HepG2 (cell line): Measurements from ENCODE around the gene ARL4D. TPM values are rescaled to one million over a fixed set of nuclear protein-coding genes. Genes with fewer than 3 reads are reported as not detected.

Source experiments
- ATAC-seq: fragments of 200-7000 bp; cut with Tn5 transposase; 3 replicates; pipeline ENCODE4 v1.9.1; 2020; ENCODE audit warnings: mild to moderate bottlenecking, moderate library complexity
- BruUV-seq: library from RNA; stranded (reverse); fragments of 400-500 nt; replicated peaks from 2 replicates; lab custom pipeline; 2021; lab: Mats Ljungman, UMichigan
- CTCF ChIA-PET: fragments of 300-600 bp; formaldehyde crosslinking; extraction: SDS; loops from one replicate; lab custom pipeline; 2021; ENCODE audit warnings: low total read pairs, inconsistent platforms, low intra/inter-chr PET ratio; lab: Yijun Ruan, JAX
- POLR2A ChIA-PET: fragments of 350-600 bp; sonication (Branson Sonifier 250); formaldehyde crosslinking; loops from one replicate; lab custom pipeline; 2020; ENCODE audit warnings: antibody characterized with exemption, inconsistent platforms; lab: Yijun Ruan, JAX
- DNase-seq: peaks from one replicate; pipeline ENCODE4 v3.0.0-alpha.2; 2015; ENCODE audit warnings: low spot score
- FAIRE-seq: peaks from 3 replicates; lab custom pipeline; 2011; peaks lifted over from hg19 to GRCh38; lab: Jason Lieb, UNC
- H2AFZ ChIP-seq: one replicate; pipeline ENCODE4 v1.6.1; 2011; ENCODE audit warnings: low read length, inconsistent platforms
- H3K27ac ChIP-seq: fragments of 300-600 bp; 3 replicates; pipeline ENCODE4 v1.8.0; 2011; ENCODE audit warnings: mixed run types, mild to moderate bottlenecking, mixed read lengths, low read length, inconsistent platforms; ENCODE audit not compliant: insufficient read depth; ENCODE audit errors: extremely low read length
- H3K27me3 ChIP-seq, 2 experiments: fragments of 200-600 bp in 1 of 2; 2 replicates in 1 of 2; 3 replicates in 1 of 2; pipeline versions ENCODE4 v1.6.0 to v1.8.0; 2011; ENCODE audit warnings: low read length in 2 of 2, mild to moderate bottlenecking in 2 of 2, moderate library complexity in 2 of 2, inconsistent platforms in 1 of 2; ENCODE audit not compliant: insufficient read depth in 2 of 2, control insufficient read depth in 1 of 2
- H3K36me3 ChIP-seq, 2 experiments: fragments of 200-600 bp in 1 of 2; replicated peaks in 1 of 2; 2 replicates in 1 of 2; 3 replicates in 1 of 2; pipeline versions ENCODE4 v1.5.1 to v1.8.0; 2011; ENCODE audit warnings: low read length in 2 of 2, inconsistent platforms in 1 of 2; ENCODE audit not compliant: insufficient read depth in 2 of 2, control insufficient read depth in 1 of 2
- H3K4me1 ChIP-seq: 2 replicates; pipeline ENCODE4 v1.5.1; 2012; ENCODE audit warnings: low read length, inconsistent platforms; ENCODE audit not compliant: insufficient read depth
- H3K4me2 ChIP-seq: 2 replicates; pipeline ENCODE4 v1.6.0; 2011; ENCODE audit warnings: low read depth, low read length, inconsistent platforms
- H3K4me3 ChIP-seq, 3 experiments: fragments of 200-600 bp in 1 of 3; sonication (generic), shearing (Covaris generic) in 1 of 3; replicated peaks in 1 of 3; 2 replicates each; pipeline ENCODE4 v1.5.1; 2011 to 2016; ENCODE audit warnings: low read length in 3 of 3, inconsistent platforms in 2 of 3, low read depth in 2 of 3, mild to moderate bottlenecking in 2 of 3, control low read depth in 1 of 3, mixed read lengths in 1 of 3; ENCODE audit not compliant: insufficient read depth in 1 of 3
- H3K79me2 ChIP-seq: one replicate; pipeline ENCODE4 v1.6.1; 2011; ENCODE audit warnings: low read length, inconsistent platforms; ENCODE audit not compliant: insufficient read depth
- H3K9ac ChIP-seq: 2 replicates; pipeline ENCODE4 v1.6.0; 2011; ENCODE audit warnings: mild to moderate bottlenecking, low read depth, low read length, inconsistent platforms; ENCODE audit not compliant: insufficient read depth
- H3K9me3 ChIP-seq: 2 replicates; pipeline ENCODE4 v1.5.1; 2012; ENCODE audit warnings: mild to moderate bottlenecking, low read length
- H4K20me1 ChIP-seq: 2 replicates; pipeline ENCODE4 v1.6.0; 2011; ENCODE audit warnings: inconsistent platforms, mild to moderate bottlenecking, low read length, moderate library complexity; ENCODE audit not compliant: insufficient read depth
- AKAP8 ChIP-seq: sonication (generic); formaldehyde crosslinking; IDR thresholded peaks from 2 replicates; pipeline ENCODE4 v1.5.1; 2020; ENCODE audit warnings: mild to moderate bottlenecking, missing genetic modification reagents
- FOXM1 ChIP-seq: sonication (generic); formaldehyde crosslinking; IDR thresholded peaks from 2 replicates; pipeline ENCODE4 v1.5.0; 2020; ENCODE audit warnings: missing genetic modification reagents
- FOXO1 ChIP-seq: sonication (generic); formaldehyde crosslinking; IDR thresholded peaks from 2 replicates; pipeline ENCODE4 v1.4.0; 2020; ENCODE audit warnings: missing genetic modification reagents
- RARG ChIP-seq: sonication (generic); formaldehyde crosslinking; IDR thresholded peaks from 2 replicates; pipeline ENCODE4 v1.4.0; 2020; ENCODE audit warnings: low read depth, mild to moderate bottlenecking, missing genetic modification reagents
- SIN3B ChIP-seq: fragments of 150-350 bp; IDR thresholded peaks from 2 replicates; pipeline ENCODE4 v1.6.1; 2014; ENCODE audit warnings: low read length
- ZBTB20 ChIP-seq: sonication (generic); formaldehyde crosslinking; IDR thresholded peaks from 2 replicates; pipeline ENCODE4 v1.8.1; 2023; ENCODE audit warnings: missing genetic modification reagents, low read depth, mild to moderate bottlenecking, borderline replicate concordance
- ZFP90 ChIP-seq: sonication (generic); formaldehyde crosslinking; IDR thresholded peaks from 2 replicates; pipeline ENCODE4 v1.8.0; 2022; ENCODE audit warnings: missing genetic modification reagents, mild to moderate bottlenecking, inconsistent platforms, borderline replicate concordance
- ZMAT5 ChIP-seq: sonication (generic); formaldehyde crosslinking; IDR thresholded peaks from 2 replicates; pipeline ENCODE4 v1.5.0; 2020; ENCODE audit warnings: mild to moderate bottlenecking, low read depth, missing genetic modification reagents, borderline replicate concordance
- ZNF282 ChIP-seq: fragments of 450-650 bp; IDR thresholded peaks from 2 replicates; pipeline ENCODE4 v1.6.1; 2018; ENCODE audit not compliant: partially characterized antibody
- ZNF570 ChIP-seq: sonication (generic); formaldehyde crosslinking; IDR thresholded peaks from 2 replicates; pipeline ENCODE4 v1.4.0; 2020; ENCODE audit warnings: mild to moderate bottlenecking, missing genetic modification reagents, borderline replicate concordance
- ZNF839 ChIP-seq: sonication (generic); formaldehyde crosslinking; IDR thresholded peaks from 2 replicates; pipeline ENCODE4 v1.4.0; 2020; ENCODE audit warnings: missing genetic modification reagents, mild to moderate bottlenecking, borderline replicate concordance
- WGBS: methylation state at CpG from one replicate; pipeline ENCODE4 v1.1.6; 2017; ENCODE audit warnings: low lambda C conversion rate; 5-methylcytosine and 5-hydroxymethylcytosine counted together
- in situ Hi-C: cut with HindIII; loops from 2 replicates; pipeline ENCODE4 v1.10.0; 2017; ENCODE audit warnings: low pct_unique_long_range_greater_than_20kb; ENCODE audit not compliant: extremely low pct_ligation_motif_present
- intact Hi-C: fragments of 100-400 bp; cut with micrococcal nuclease; formaldehyde crosslinking; loops from one replicate; pipeline ENCODE4 v1.10.0; 2022; ENCODE audit not compliant: unreplicated experiment
- polyA plus RNA-seq, 8 experiments: library from polyadenylated mRNA; depleted of rRNA in 3 of 8; stranded (reverse) in 7 of 8; unstranded in 1 of 8; fragments of >200 nt; fragmentation: Illumina TruSeq in 4 of 8; extraction: Trizol in 4 of 8; gene quantifications; 2 replicates each; pipeline versions ENCODE4 v1.2.1 to v1.2.3, GENCODE V29; 2011 to 2016; ENCODE audit warnings: low read depth in 4 of 8, missing spikeins in 1 of 8, mixed read lengths in 1 of 8; ENCODE audit not compliant: insufficient read depth in 1 of 8
- total RNA-seq, 5 experiments: library from RNA; depleted of rRNA; stranded (reverse); fragments of >200 nt; fragmentation: Illumina TruSeq; extraction: Trizol; gene quantifications; 2 replicates each; pipeline ENCODE4 v1.2.3, GENCODE V29; 2016; ENCODE audit warnings: low read depth in 1 of 5

ARL4D gene
- total and polyA plus RNA-seq, 2 of the 13 experiments (the other 11 are each of a cell fraction or from before 2014, with no cell fraction given) = 9.0 to 25.9 TPM

- in situ Hi-C loops = no loop called here
- H3K9me3 ChIP-seq = peaks cover 21% of the 10 kb centered on the region
- BruUV-seq = no TSS peak
- ATAC-seq (no peak), DNase-seq (no peak)
- H4K20me1 ChIP-seq = no peaks in the 10 kb centered on the region
- no peak overlapping the region for H2AFZ ChIP-seq
- POLR2A ChIA-PET = no interaction called here
- no peak overlapping the region for H3K4me3 ChIP-seq
- no peaks in the 10 kb centered on the region for H3K27me3 ChIP-seq
- no peak overlapping the region for H3K27ac ChIP-seq
- intact Hi-C loops = no loop called here
- no peak overlapping the region for H3K9ac ChIP-seq
- TF ChIP-seq ZNF282 (no peak), ZBTB20 (CRISPR knock-in tag) (no peak), RARG (no peak), ZMAT5 (CRISPR knock-in tag) (no peak), ZNF839 (CRISPR knock-in tag) (no peak), SIN3B (no peak), AKAP8 (CRISPR knock-in tag) (no peak), FOXO1 (CRISPR knock-in tag) (no peak), FOXM1 (CRISPR knock-in tag) (no peak), ZFP90 (CRISPR knock-in tag) (no peak), ZNF570 (no peak)
- TF ChIP-seq, all 625 proteins: peak for 0
- H3K4me2 ChIP-seq = no peak overlapping the region
- no peaks in the 10 kb centered on the region for H3K36me3 ChIP-seq
- FAIRE-seq = no peak
- no peaks in the 10 kb centered on the region for H3K79me2 ChIP-seq
- 87% methylated on average over 5 of the region's 5 CpGs for WGBS
- CTCF ChIA-PET = no interaction called here
- H3K4me1 ChIP-seq = peaks cover 72% of the 10 kb centered on the region
Observed at GRCh38 chr17:43381621-43382020, 17.2 kb upstream of the ARL4D start.
